Fibroblast of skin of scalp (primary cell): Measurements from ENCODE around the gene GIPR.
"Not testable (repeated sequence)": the region's sequence is repeated elsewhere in the genome, so short reads cannot be mapped to it uniquely, and the experiment has no call there.

Source experiments
- DNase-seq: peaks from one replicate; pipeline ENCODE4 v3.0.0-alpha.2; 2013

GIPR gene

DNA sequence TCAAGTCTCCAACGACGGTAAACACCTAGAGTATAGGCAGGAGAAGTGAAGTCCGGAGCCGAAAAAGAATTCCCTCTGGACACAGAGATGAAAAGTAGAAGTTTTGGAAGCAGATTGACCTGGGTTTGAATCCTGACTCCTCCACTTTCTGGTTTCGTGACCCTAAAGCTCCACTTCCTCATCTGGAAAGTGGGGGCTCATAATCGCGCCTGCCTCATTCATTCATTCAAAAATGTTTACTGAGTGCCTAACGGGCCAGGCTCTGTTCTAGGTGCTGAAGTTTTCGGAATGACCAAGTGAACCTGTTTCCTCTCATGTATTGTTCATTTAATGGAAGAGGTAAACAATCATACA, 21.7 kb upstream of the GIPR start:
- no peak for DNase-seq

DNA sequence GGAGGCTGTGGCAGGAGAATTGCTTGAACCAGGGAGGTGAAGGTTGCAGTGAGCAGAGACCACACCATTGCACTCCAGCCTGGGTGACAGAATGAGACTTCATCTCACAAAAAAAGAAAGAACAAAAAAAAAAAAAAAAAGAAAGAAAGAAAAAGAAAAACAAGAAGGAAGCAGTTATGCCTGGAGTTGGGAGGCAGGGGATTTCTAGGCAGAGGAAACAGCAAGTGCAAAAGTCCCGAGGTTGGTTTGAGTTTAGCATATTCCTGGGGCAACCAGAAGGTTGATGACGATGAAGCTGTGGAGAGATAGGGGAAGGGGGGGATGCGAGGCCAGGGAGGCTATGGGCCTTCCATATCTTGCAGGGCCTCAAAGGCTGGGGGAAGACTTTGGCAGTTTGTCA, 17.3 kb upstream of the GIPR start:
- no peak for DNase-seq

DNA sequence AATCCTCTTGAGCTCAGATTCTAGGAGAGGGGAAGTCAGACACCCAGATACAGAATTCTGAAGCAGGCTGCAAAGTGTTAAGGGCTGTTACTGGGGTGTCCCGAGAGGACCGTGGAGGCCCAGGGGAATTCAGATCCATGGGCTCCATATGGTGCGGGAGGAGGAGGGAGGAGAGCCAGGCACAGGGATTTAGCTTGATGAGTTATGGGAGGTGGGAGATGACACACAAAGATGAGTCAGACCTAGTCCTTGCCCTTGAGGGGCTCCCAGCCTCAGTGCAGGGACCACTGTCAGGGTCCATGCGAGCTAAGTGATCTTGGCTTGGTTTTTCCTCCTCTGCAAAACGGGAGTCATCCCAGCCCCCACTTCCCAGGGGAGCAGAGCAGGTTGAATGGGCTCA, 14.4 kb upstream of the GIPR start:
- DNase-seq: no peak

DNA sequence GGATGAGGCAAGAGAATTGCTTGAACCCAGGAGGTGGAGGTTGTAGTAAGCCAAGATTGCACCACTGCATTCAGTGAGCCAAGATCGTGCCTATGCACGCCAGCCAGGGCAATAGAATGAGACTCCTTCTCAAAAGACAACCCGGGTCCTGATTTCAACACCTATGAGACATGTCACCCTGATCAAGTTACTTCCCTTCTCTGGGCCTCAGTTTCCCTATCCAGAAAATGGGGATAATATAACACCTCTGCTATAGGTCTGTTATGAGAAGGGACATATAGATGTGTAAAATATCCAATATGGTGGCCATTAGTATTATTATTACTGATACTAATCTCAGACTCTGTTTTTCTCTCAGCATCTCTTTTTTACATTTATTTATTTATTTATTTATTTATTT, 12.9 kb upstream of the GIPR start:
- no peak for DNase-seq

DNA sequence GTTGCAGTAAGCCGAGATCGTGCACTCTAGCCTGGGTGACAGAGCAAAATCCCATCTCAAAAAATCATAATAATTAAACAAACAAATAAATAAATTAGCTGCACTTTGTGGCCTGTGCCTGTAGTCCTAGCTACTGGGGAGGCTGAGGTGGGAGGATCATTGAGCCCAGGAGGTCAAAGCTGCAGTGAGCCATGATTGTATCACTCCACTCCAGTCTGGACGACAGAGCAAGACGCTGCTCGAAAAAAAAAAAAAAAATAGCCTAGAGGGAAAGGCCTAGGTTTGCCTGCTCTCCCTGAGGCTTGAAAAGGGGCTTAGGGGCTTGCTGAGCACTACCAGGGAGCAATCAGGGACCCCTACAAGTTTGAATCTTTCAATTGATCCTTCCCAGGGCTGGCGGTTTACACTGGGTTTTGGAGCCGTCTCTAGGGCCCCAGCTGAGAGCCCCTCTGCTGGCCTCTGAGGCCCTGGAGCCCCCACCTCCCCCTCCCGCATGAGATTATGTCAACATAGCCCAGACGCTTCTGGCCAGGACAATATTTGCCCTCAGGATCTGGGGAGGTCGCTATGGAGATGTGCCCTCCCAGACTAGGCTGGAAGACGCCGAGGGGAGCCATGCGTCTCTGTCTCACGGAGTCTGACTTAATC, 10.4 kb upstream of the GIPR start:
- no peak for DNase-seq

DNA sequence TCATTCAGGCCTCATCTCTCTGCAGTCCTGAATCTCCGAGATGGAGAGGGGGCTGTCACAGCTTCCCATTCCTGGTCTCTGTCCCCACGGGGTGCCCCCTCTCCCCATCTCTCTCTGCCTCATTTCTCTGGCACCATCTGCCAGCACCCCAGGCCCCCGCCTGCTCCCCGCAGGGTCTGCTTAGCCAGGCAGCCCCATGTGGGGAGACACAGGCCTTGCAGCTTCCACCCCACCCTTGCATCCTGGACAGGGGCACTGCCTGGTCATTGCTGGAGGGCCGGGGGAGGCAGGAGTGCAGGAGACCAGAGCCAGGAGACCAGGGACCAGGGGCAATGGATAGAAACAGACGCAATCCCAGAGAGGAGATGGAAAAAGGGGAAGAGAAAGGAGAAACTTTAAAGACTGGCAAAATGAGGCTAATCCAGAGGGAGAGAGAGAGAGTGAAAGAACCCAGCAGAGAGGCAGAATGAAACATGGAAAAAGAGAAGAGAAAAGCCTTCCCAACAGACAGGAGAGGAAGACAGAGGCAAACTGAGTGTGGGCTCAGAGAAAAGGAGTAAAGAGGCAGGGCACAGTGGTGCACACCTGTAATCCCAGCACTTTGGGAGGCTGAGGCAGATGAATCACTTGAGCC, 8.8 kb upstream of the GIPR start:
- no peak for DNase-seq

DNA sequence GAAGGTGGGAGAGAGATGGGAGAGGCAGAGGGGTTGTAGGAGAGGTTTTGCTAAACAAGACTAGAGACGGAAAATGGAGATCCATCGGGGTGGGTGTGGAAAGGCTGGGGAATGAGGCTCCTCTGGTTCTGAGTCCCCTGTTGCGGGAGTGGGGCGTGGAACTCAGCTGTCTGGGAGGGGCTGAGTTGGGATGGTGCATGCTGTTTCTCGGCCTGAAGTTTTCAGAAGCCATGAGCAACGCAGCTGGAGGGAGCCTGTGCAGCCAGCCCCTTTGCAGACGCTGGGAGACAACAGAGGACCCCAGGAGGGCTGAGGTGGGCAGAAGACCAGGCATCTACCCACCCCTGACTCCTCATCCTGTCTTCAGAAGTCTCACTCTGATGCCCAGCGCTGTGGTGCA, 7.4 kb upstream of the GIPR start:
- DNase-seq: no peak

DNA sequence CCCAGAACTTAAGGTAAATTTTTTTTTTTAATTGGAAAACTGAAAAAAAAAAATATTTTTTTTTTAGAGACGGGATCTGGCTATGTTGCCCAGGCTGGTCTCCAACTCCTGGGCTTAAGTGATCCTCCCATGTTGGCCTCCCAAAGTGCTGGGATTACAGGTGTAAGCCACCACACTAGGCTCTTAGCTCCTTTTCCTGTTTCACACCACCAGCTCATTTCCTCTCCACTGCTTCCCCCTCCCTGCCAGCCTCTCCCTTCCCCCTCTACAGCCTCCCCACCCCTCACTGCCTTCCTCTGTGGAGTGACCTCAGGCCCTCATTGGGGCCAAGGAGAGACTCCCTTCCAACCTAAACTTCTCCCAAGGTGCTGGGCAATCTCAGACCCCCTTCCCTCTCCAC, 4.2 kb upstream of the GIPR start:
- no peak for DNase-seq

DNA sequence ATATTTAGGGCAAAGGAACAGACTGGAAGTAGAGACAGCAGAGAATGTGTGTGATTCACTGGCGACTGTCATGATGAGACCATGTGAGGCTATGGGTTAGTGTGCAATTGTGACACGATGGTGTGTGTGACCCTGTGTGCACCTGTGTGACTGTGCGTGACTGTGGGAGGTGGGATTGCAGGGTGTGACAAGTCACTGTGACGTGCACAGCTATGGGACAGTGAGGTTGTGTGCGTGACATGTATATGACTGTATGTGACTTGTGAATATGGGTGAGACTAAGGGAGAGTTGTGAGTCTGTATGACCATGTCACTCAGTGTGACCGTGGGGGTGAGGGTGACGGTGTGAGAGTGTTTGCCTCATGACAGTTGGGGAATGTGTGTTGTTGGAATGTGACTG, 3.4 kb upstream of the GIPR start:
- DNase-seq: no peak

DNA sequence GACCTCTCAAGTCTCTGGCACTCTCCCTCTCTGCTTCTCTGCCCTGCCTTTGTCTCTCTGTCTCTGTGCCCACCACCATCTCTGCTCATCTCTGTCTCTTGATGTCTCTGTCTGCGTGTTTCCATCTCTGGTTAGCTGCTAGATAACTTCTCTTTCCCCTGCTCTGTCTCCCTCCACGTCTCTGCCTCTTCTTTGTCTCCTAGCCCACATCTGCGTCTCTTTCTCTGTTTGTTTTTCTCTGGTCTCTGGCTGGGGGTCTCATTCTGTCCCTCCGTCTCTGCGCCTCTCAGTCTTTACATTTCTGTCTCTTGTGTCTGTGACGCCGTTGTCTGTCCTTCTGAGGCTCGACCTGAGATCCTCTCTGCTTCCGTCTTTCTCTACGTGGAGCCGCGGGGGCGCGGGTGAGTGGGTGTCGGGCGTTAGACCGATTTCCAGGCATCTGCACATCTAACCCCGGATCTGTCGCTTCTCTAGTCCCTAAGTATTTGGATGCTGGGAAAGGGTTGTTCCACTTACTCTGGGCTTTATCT, 386 bp downstream of the GIPR start:
- DNase-seq: no peak

DNA sequence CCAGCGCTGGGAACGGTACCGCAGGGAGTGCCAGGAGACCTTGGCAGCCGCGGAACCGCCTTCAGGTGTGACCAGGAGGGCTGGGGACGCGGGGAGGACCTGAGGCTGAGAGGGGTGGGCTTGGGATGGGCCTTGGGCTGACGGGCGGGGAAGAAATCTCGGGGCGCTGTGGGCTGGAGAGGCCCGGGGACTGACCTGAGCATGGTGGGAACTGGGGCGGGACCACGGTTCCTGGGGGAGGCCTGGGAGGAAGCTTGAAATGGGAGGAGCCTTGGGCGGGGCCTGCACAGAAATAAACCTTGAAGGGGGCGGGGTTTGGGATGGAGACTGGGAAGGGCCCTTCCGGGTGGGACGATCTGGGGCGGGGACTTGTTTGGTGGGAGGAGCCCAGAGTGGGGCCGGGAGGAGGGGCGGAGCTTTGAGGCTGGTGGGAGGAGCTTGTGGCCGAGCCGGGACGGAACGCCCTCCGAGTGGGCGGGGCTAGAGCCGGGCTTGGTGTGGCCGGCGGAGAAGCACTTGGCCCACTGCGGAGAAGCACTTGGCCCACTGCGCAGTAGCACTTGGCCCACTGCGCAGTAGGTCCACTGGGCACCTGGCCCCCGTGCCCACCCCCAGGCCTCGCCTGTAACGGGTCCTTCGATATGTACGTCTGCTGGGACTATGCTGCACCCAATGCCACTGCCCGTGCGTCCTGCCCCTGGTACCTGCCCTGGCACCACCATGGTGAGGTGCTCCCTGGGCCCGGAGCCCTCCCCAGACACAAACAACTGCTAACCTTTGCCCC, 2.8 kb downstream of the GIPR start:
- peak; percentile 74 for DNase-seq

DNA sequence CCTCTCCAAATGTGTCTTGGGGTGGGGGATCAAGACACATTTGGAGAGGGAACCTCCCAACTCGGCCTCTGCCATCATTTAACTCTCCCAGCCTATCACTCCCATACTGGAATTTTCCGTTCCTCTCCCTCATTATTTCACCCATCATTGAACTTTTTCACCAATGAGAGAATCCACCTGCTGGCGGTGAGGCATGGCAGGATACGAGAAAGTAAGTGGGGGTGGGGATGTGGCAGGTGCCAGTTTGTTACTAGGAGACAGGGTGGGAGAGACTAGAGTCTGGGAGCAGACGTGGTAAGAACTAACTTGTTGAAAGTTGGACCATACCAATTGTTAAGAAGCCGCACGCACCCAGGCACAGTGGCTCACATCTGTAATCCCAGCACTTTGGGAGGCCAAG, 6.9 kb downstream of the GIPR start:
- DNase-seq: no peak

DNA sequence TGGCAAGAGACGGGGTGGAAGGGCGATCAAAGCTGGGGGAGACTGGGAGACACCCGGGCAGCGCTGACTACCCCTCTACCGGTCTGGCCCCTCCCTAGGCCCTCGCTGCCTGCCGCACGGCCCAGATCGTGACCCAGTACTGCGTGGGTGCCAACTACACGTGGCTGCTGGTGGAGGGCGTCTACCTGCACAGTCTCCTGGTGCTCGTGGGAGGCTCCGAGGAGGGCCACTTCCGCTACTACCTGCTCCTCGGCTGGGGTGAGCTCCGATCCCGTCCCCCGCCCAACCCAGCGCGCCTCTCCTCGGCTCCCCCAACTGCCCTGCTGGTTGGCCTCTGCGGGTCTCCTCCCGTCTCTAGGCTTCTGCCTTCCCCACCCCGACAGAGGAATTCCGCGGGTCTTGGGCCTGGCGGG, 8.8 kb downstream of the GIPR start:
- no peak for DNase-seq

DNA sequence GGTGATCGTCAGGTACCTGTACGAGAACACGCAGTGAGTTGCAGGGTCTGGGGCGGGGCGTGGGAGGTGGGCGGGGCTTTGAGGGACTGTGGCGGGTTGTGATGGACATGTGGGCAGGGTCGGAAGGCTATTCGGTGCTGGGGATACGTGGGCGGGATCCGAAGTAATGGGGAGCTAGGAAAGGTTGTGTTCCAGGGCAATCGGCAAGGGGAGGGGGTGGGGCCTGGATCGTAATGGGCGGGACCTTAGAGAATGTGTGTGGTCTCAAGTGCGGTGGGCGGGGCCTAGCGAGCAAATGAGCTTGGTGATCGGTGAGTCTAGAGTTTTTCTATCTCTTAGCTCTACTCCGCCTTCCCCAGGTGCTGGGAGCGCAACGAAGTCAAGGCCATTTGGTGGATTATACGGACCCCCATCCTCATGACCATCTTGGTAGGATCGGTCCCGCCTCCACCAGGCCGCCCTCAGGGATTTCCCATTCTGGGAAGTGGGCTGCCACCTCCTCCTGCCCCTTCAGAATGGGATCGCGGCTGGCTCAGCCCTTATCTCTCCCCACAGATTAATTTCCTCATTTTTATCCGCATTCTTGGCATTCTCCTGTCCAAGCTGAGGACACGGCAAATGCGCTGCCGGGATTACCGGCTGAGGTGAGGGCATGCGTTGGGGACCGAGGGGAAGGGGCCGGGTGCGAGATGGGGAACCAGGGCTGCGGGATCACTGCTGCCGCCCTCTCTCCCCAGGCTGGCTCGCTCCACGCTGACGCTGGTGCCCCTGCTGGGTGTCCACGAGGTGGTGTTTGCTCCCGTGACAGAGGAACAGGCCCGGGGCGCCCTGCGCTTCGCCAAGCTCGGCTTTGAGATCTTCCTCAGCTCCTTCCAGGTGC, 9.6 kb downstream of the GIPR start:
- DNase-seq: peak; percentile 63

DNA sequence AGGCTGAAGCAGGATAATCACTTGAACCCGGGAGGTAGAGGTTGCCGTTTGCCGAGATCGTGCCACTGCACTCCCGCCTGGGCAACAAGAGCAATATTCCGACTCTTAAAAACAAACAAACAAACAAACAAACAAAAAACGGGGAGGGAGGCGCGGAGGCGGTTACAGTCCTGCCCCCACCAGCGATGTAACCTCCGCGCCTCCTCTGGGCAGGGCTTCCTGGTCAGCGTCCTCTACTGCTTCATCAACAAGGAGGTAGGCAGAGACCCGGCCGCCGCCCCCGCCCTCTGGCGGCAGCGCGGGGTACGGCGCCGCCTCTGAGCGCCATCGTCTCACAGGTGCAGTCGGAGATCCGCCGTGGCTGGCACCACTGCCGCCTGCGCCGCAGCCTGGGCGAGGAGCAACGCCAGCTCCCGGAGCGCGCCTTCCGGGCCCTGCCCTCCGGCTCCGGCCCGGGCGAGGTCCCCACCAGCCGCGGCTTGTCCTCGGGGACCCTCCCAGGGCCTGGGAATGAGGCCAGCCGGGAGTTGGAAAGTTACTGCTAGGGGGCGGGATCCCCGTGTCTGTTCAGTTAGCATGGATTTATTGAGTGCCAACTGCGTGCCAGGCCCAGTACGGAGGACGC, 13.5 kb downstream of the GIPR start:
- DNase-seq: peak; percentile 72

DNA sequence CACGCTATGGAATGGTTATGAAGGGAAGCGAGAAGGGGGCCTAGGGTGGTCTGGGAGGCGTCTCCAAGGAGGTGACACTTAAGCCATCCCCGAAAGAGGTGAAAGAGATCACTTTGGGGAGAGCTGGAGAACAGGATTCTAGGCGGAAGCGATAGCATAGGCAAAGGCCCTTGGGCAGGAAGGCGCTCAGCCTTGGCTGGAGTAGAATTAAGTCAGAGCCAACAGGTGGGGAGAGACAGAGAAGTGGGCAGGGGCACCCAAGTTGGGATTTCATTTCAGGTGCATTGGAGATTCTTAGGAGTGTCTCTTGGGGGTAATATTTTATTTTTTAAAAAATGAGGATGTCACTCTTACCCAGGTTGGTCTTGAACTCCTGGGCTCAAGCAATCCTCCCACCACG, 14.1 kb downstream of the GIPR start:
- no peak for DNase-seq

DNA sequence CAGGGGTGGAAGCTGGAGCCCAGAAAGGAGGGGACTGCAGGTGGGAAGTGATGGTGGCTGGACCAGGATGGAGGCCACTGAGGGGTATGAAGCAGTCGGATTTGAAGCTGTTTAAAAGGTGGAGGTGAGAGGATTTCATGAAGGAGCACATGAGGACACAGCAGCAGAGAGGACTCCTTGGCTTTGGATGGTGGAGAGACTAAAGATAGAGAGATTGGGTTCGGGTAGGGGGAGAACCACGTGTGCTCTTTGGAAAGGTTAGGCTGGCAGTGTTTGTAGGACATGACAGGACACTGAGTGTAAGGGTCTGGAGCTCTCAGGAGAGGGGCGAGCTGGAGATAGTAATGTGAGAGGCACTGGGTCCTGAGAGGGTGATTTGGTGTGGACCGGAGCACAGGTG, 14.9 kb downstream of the GIPR start:
- no peak for DNase-seq

DNA sequence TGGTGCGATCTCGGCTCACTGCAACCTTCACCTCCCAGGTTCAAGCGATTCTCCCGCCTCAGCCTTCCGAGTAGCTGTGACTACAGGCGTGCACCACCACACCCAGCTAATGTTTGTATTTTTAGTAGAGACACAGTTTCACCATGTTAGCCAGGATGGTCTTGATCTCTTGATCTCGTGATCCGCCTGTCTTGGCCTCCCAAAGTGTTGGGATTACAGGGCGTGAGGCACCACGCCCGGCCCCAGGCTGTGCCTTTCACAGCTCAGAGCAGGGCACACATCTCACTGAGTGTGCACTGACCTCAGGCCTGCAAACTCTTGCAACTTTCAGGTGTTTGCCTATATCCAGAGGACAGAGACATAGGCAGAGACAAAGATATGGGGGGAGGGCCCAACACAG, 17.0 kb downstream of the GIPR start:
- DNase-seq: not testable (repeated sequence)

DNA sequence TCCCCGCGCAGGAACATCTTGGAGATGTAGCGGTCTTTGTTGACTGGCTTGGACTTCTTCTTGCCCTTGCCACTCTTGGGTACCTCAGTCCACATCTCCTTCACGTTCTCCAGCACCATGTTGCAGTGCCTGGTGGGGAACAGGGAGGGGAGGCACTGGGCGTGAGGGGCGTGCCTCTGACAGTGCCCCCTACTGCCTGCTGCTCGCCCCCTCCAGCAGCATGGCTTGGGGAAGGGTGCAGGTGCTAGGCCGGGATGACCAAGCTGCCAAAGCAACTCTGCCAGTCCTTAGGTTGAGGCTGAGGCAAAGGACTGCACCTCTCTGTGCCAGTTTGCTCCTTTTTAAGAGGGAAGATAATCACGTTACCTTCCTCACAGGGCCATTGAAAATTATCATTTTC, 19.6 kb downstream of the GIPR start:
- no peak for DNase-seq

DNA sequence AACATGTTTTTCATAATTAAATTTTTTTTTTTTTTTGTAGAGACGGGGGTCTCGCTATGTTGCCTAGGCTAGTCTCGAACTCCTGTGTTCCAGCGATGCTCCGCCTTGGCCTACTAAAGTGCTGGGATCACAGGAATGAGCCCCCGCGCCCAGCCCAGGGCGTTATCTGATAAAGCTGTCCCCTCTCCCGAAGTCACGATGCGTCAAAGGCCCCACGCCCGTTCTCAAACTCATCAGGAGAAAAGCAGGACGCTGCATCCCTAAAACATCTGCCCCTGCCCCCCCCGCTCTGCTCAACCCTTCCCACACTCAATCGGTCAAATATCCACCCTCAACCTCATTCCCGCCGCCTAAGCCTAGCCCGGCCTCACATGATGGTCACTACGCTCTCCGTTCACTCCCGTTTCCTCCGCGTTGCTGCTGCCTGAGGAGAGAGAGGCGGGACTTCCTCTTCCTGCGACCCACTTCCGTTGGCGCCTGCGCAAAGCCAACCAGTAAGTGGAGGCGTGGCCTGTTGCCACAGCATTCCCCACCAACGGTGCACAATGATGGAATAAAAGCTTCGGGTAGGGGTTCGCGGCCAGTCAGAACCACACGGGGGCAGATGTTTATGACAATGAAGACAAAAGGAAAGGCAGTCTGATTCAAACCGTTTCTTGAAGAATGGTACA, 23.6 kb downstream of the GIPR start, which contains the start of gene SNRPD2:
TSS of gene SNRPD2 (minus strand) at position 438 of the 671 bp plus-strand sequence. CDS start at position 373, 65 bp downstream.
- peak; percentile 96 for DNase-seq
